HEK293 (cell line): Measurements from ENCODE around the gene DTNA.
A peak's percentile ranks its signal among the peaks of the same experiment; 100 is the strongest.

Experiments used
- CTCF ChIA-PET: fragments of 350-600 bp; formaldehyde crosslinking; extraction: SDS; loops from one replicate; lab custom pipeline; 2021; ENCODE audit warnings: antibody characterized with exemption; lab: Yijun Ruan, JAX
- POLR2A ChIA-PET: fragments of 300-600 bp; formaldehyde crosslinking; extraction: SDS; loops from one replicate; lab custom pipeline; 2020; ENCODE audit warnings: antibody characterized with exemption, inconsistent platforms; lab: Yijun Ruan, JAX
- H3K27ac ChIP-seq: fragments of 200-500 bp; sonication (Bioruptor generic); 2 replicates; pipeline ENCODE4 v1.5.1; 2014; ENCODE audit warnings: low read depth, low read length, control low read depth, inconsistent platforms; ENCODE audit errors: extremely low read depth
- H3K36me3 ChIP-seq, 2 experiments: fragments of 200-500 bp in 1 of 2; sonication (Bioruptor generic) in 1 of 2; 1 replicate in 1 of 2; 2 replicates in 1 of 2; pipeline ENCODE4 v1.5.1; 2014 to 2017; ENCODE audit warnings: inconsistent platforms in 2 of 2, low read length in 2 of 2; ENCODE audit not compliant: control insufficient read depth in 2 of 2, insufficient read depth in 1 of 2
- H3K4me1 ChIP-seq: fragments of 200-500 bp; sonication (Bioruptor generic); 2 replicates; pipeline ENCODE4 v1.5.1; 2014; ENCODE audit warnings: mild to moderate bottlenecking, low read length, inconsistent platforms; ENCODE audit not compliant: control insufficient read depth, insufficient read depth
- H3K4me3 ChIP-seq: 2 replicates; pipeline ENCODE4 v1.5.1; 2011; ENCODE audit warnings: low read depth, mild to moderate bottlenecking, control low read depth, low read length, moderate library complexity
- H3K9me3 ChIP-seq: fragments of 200-500 bp; sonication (Bioruptor generic); 2 replicates; pipeline ENCODE4 v1.5.1; 2014; ENCODE audit warnings: low read depth, low read length, inconsistent platforms; ENCODE audit not compliant: control insufficient read depth, insufficient read depth
- BCL11B ChIP-seq: fragments of 450-650 bp; formaldehyde crosslinking; IDR thresholded peaks from 2 replicates; pipeline ENCODE4 v1.5.1; 2016; ENCODE audit warnings: low read depth, missing biosample characterization, missing genetic modification characterization
- MZF1 ChIP-seq: fragments of 450-650 bp; formaldehyde crosslinking; IDR thresholded peaks from 2 replicates; pipeline ENCODE4 v1.5.1; 2017; ENCODE audit warnings: missing biosample characterization, missing genetic modification characterization, borderline replicate concordance
- PRDM10 ChIP-seq: fragments of 450-650 bp; formaldehyde crosslinking; IDR thresholded peaks from 2 replicates; pipeline ENCODE4 v1.5.1; 2016; ENCODE audit warnings: missing biosample characterization, missing genetic modification characterization
- SCRT1 ChIP-seq: fragments of 450-650 bp; formaldehyde crosslinking; IDR thresholded peaks from 2 replicates; pipeline ENCODE4 v1.5.1; 2016; ENCODE audit warnings: missing biosample characterization, missing genetic modification characterization, borderline replicate concordance
- SETDB1 ChIP-seq: IDR thresholded peaks from one replicate; pipeline ENCODE4 v1.6.1; 2017; ENCODE audit warnings: mild to moderate bottlenecking, low read length, moderate library complexity, mixed read lengths; ENCODE audit not compliant: insufficient read length
- TRIM28 ChIP-seq: IDR thresholded peaks from 2 replicates; pipeline ENCODE4 v1.6.1; 2011; ENCODE audit warnings: low read length, control low read depth, borderline replicate concordance
- ZBTB6 ChIP-seq: fragments of 450-650 bp; formaldehyde crosslinking; IDR thresholded peaks from 2 replicates; pipeline ENCODE4 v1.5.1; 2017; ENCODE audit warnings: missing biosample characterization, missing genetic modification characterization
- ZFP69B ChIP-seq: fragments of 450-650 bp; formaldehyde crosslinking; IDR thresholded peaks from 2 replicates; pipeline ENCODE4 v1.5.1; 2016; ENCODE audit warnings: missing biosample characterization, missing genetic modification characterization
- ZIC2 ChIP-seq: fragments of 450-650 bp; formaldehyde crosslinking; IDR thresholded peaks from 2 replicates; pipeline ENCODE4 v1.5.1; 2016; ENCODE audit warnings: missing biosample characterization, missing genetic modification characterization
- ZNF19 ChIP-seq: fragments of 450-650 bp; formaldehyde crosslinking; IDR thresholded peaks from 2 replicates; pipeline ENCODE4; 2016; ENCODE audit warnings: missing biosample characterization, missing genetic modification characterization, low read depth
- ZNF292 ChIP-seq: fragments of 450-650 bp; formaldehyde crosslinking; IDR thresholded peaks from 2 replicates; pipeline ENCODE4 v1.5.1; 2016; ENCODE audit warnings: low read depth, missing biosample characterization, missing genetic modification characterization, borderline replicate concordance
- ZNF404 ChIP-seq: fragments of 450-650 bp; formaldehyde crosslinking; IDR thresholded peaks from 2 replicates; pipeline ENCODE4 v1.5.1; 2017; ENCODE audit warnings: missing biosample characterization, missing genetic modification characterization
- ZNF514 ChIP-seq: fragments of 450-650 bp; formaldehyde crosslinking; IDR thresholded peaks from 2 replicates; pipeline ENCODE4 v1.5.1; 2016; ENCODE audit warnings: missing biosample characterization, missing genetic modification characterization
- ZNF561 ChIP-seq: fragments of 450-650 bp; IDR thresholded peaks from 2 replicates; pipeline ENCODE4 v1.5.1; 2018; ENCODE audit warnings: missing biosample characterization, missing genetic modification characterization, borderline replicate concordance
- ZNF660 ChIP-seq: fragments of 450-650 bp; IDR thresholded peaks from 2 replicates; pipeline ENCODE4 v1.5.1; 2018; ENCODE audit warnings: missing biosample characterization, mild to moderate bottlenecking, missing genetic modification characterization
- ZNF792 ChIP-seq: fragments of 450-650 bp; formaldehyde crosslinking; IDR thresholded peaks from 2 replicates; pipeline ENCODE4 v1.5.1; 2016; ENCODE audit warnings: missing biosample characterization, missing genetic modification characterization
- ZNF843 ChIP-seq: fragments of 450-650 bp; formaldehyde crosslinking; IDR thresholded peaks from 2 replicates; pipeline ENCODE4 v1.5.1; 2016; ENCODE audit warnings: missing biosample characterization, missing genetic modification characterization
- TF ChIP-seq, protein P1 (sequence below): fragments of 450-650 bp; formaldehyde crosslinking; IDR thresholded peaks from 2 replicates; pipeline ENCODE4 v1.5.1; 2016; ENCODE audit warnings: missing biosample characterization, missing genetic modification characterization
- TF ChIP-seq, protein P2 (sequence below): fragments of 450-650 bp; formaldehyde crosslinking; IDR thresholded peaks from 2 replicates; pipeline ENCODE4 v1.5.1; 2016; ENCODE audit warnings: missing biosample characterization, missing genetic modification characterization
- TF ChIP-seq, protein P3 (sequence below): fragments of 450-650 bp; formaldehyde crosslinking; IDR thresholded peaks from 2 replicates; pipeline ENCODE4 v1.5.1; 2016; ENCODE audit warnings: missing biosample characterization, missing genetic modification characterization
- TF ChIP-seq, protein P4 (sequence below): fragments of 450-650 bp; formaldehyde crosslinking; IDR thresholded peaks from 2 replicates; pipeline ENCODE4 v1.5.1; 2016; ENCODE audit warnings: missing biosample characterization, missing genetic modification characterization

Gene DTNA

DNA sequence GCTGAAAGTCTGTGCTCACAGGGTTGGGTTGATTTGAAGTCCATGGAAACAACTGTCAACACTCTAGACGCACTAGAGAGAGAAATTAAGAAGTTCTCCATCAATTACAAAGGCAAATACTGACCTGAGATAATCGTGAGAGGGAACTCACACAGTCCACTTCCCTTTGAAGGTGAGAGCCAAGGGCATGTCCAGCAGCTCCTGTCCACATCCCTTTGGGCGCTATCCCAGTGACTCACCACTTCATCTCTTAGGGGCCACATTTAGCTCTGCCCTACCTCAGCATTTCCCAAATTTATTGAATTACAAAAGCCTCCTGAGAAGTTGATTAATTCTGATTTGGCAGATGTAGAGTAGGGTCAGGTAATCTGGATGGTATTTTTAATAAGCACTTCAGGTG is 182.3 kb downstream of the DTNA start:
- peaks cover 0 to 5% of the 10 kb centered on the region in 2 experiments; a peak in 1 of 3 replicates for H3K36me3 ChIP-seq
- POLR2A ChIA-PET, result no interaction called here
- CTCF ChIA-PET, result interaction anchor here (1.5 kb wide), 1 partner anchor 11 kb away, joined by 3 read pairs; no protein-coding TSS in a partner anchor
- H3K9me3 ChIP-seq, result no peaks in the 10 kb centered on the region
- H3K27ac ChIP-seq, result no peak overlapping the region
- H3K4me1 ChIP-seq, result no peaks in the 10 kb centered on the region
- no peak overlapping the region for H3K4me3 ChIP-seq
- TF ChIP-seq ZFP69B, result no peak
- no peak for TF ChIP-seq ZNF514 (tag by site-specific recombination)
- no peak for TF ChIP-seq ZNF292 (tag by site-specific recombination)
- no peak for TF ChIP-seq ZIC2
- TF ChIP-seq, protein P1, sequence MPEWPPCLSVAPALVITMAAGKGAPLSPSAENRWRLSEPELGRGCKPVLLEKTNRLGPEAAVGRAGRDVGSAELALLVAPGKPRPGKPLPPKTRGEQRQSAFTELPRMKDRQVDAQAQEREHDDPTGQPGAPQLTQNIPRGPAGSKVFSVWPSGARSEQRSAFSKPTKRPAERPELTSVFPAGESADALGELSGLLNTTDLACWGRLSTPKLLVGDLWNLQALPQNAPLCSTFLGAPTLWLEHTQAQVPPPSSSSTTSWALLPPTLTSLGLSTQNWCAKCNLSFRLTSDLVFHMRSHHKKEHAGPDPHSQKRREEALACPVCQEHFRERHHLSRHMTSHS, result no peak
- no peak for TF ChIP-seq ZNF404 (tag by site-specific recombination)
- TF ChIP-seq ZNF660, result no peak
- no peak for TF ChIP-seq ZNF19
- TF ChIP-seq BCL11B (tag by site-specific recombination), result no peak
- TF ChIP-seq PRDM10 (tag by site-specific recombination), result no peak
- TF ChIP-seq ZBTB6 (tag by site-specific recombination), result no peak

GRCh38 chr18:34893239-34893638 is 183.1 kb downstream of the DTNA start:
- POLR2A ChIA-PET, result no interaction called here
- Histone ChIP-seq H3K36me3 (peaks cover 0 to 5% of the 10 kb centered on the region in 2 experiments; a peak in 1 of 3 replicates), H3K27ac (no peak overlapping the region), H3K4me3 (no peak overlapping the region), H3K4me1 (no peaks in the 10 kb centered on the region), H3K9me3 (no peaks in the 10 kb centered on the region)
- CTCF ChIA-PET, result interaction anchor here (0.9 to 1.5 kb wide), 2 partner anchors 7 to 12 kb away, joined by 3 read pairs; no protein-coding TSS in a partner anchor
- TF ChIP-seq ZNF561 (tag by site-specific recombination), result no peak
- TF ChIP-seq, protein P2, sequence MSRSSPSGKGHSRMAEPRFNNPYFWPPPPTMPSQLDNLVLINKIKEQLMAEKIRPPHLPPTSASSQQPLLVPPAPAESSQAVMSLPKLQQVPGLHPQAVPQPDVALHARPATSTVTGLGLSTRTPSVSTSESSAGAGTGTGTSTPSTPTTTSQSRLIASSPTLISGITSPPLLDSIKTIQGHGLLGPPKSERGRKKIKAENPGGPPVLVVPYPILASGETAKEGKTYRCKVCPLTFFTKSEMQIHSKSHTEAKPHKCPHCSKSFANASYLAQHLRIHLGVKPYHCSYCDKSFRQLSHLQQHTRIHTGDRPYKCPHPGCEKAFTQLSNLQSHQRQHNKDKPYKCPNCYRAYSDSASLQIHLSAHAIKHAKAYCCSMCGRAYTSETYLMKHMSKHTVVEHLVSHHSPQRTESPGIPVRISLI (tag by site-specific recombination), result no peak
- no peak for TF ChIP-seq ZNF843 (tag by site-specific recombination)
- peak; percentile 71 for TF ChIP-seq SETDB1
- TF ChIP-seq, protein P3, sequence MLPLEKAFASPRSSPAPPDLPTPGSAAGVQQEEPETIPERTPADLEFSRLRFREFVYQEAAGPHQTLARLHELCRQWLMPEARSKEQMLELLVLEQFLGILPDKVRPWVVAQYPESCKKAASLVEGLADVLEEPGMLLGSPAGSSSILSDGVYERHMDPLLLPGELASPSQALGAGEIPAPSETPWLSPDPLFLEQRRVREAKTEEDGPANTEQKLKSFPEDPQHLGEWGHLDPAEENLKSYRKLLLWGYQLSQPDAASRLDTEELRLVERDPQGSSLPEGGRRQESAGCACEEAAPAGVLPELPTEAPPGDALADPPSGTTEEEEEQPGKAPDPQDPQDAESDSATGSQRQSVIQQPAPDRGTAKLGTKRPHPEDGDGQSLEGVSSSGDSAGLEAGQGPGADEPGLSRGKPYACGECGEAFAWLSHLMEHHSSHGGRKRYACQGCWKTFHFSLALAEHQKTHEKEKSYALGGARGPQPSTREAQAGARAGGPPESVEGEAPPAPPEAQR (tag by site-specific recombination), result no peak
- TF ChIP-seq, protein P4, sequence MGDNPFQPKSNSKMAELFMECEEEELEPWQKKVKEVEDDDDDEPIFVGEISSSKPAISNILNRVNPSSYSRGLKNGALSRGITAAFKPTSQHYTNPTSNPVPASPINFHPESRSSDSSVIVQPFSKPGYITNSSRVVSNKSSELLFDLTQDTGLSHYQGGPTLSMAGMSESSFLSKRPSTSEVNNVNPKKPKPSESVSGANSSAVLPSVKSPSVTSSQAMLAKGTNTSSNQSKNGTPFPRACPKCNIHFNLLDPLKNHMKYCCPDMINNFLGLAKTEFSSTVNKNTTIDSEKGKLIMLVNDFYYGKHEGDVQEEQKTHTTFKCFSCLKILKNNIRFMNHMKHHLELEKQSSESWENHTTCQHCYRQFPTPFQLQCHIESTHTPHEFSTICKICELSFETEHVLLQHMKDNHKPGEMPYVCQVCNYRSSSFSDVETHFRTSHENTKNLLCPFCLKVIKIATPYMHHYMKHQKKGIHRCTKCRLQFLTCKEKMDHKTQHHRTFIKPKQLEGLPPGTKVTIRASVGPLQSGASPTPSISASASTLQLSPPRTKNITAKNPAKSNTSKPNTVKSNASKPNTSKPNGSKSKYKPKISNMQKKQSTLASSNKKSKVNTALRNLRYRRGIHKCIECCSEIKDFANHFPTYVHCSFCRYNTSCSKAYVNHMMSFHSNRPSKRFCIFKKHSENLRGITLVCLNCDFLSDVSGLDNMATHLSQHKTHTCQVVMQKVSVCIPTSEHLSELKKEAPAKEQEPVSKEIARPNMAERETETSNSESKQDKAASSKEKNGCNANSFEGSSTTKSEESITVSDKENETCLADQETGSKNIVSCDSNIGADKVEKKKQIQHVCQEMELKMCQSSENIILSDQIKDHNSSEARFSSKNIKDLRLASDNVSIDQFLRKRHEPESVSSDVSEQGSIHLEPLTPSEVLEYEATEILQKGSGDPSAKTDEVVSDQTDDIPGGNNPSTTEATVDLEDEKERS, result no peak
- TF ChIP-seq ZNF792 (tag by site-specific recombination), result no peak
- no peak for TF ChIP-seq MZF1 (tag by site-specific recombination)
- no peak for TF ChIP-seq SCRT1
- 0 out of 2 replicates have a peak, but pooled peaks have one; percentile 48 for TF ChIP-seq TRIM28
